ENCODE results near the gene ERN1. TPM values are rescaled to one million over a fixed set of nuclear protein-coding genes. Genes with fewer than 3 reads are reported as not detected.

ERN1 gene
- total RNA-seq, result 15.9 TPM

DNA sequence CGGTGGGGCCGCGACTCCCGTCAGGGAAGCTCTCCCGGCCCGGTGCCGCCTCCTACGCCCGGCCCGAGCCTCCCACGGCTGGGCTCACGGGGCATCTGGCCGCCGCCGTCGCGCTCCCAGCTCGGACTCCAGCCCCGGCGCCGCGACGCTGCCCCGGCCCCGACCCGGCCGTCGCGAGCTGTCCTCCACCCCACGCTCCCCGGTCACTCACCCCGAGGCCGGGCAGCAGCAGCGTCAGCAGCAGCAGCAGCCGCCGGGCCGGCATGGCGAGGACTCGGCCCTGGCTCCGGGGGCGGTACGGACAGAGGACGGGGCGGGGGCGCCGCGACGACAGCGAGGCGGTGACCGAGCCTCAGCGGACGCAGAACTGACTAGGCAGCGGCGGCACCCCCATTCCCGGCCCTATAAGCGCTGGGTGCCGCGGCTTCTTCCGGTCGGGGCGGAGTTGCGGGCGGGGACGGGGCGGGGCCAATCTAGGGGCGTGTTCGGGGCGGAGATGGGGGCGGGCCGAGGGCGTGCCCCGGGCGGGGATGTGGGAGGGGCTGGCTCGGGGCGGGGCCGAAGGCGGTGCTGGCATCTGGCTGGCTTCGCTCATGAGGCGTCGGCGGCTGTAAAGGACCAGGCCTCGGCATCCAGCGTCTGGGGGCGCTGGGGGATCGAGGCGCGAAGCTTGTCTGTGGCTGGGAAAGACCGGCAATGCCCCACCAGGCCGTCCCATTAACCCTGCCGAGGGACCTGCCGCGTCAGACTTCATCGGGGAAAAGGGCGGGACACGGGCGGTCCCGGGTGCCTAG is at the start of gene ERN1:
Gene ERN1, minus strand, starts transcription at position 380 of the 794 bp plus-strand sequence. Its CDS starts 115 bp downstream, at position 265.

DNA sequence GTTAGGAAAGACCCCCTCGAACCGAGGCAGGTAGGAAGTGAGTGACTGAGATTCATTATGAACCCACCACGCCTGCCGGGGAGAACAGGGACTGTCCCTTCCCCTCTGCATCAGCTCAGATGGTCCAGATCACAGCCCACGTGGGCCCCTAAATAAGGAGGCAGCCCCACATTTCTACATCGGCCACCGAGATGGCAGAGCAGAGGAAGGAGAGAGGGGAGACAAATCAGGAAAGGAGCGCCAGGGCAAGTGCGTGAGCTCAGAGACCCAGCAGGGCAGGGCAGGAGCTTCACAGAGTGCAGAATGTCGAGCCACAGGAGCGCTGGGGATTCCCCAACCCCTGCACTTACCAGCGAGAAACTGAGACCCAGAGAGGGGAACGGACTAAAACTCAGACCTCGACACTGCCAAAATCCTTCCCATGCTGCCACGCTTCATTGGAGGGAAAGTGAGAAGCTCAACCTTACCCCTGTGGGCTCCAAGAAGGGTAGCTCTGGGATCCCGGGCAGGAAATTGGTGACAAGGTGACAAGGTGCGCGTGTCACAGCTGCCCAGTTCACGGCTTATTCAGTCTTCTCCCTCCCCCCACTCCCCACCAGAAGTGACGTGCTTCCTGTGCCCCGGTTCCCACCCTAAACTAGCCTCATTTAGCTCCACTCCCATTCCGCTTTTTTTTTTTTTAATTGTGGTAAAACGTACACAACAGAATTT is 109.7 kb downstream of the ERN1 start, which contains the start of gene ICAM2:
Gene ICAM2, minus strand, starts transcription at position 578 of the 711 bp plus-strand sequence. CDS start 13,942 bp downstream, outside the sequence.

DNA sequence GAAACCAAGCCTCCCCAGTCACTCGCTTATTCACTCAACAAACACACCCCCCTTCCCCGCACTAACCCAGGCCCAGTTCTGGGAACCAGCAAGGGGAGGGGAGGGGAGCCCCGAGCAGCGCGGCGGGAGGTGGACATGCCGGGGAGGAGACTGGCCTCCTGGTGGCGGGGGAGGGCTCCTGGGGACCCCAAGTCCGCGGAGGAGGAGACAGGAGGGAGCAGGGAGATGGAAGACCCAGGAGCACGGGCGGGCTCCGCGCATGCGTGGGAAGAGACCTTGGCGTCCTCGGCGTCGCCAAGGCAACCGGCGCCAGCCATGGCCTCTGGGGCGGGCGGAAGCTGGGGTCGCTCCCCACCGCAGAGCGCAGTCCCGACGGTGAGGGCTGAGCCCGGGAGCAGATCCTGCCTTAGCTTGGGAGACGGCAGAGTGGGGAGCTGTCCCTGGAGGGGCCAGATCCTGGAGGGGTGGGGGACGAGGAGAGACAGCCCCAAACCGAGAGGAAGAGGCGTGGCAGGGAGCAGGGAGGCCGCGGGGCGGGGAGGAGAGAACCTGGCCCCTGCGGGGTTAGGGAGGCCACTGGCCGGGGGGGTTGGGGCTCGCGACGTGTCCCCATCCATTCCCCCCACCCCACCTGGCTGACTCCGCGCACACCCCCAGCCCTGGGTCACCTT is 131.8 kb downstream of the ERN1 start, which contains the start of gene PRR29:
Gene PRR29, plus strand, starts transcription at position 302 of the 671 bp plus-strand sequence. Its CDS starts 14 bp downstream, at position 316.

Small RNA genes lying within 50 kb of the gene (small RNA-seq; reads per million reads assigned to genes)
- 44,327 reads per million, percentile 100 among the genes with 10 or more reads in this experiment for gene SNORD104 (ENCODE audit: low replicate concordance)

Other genes starting within 250 kb of the ERN1 start
- not detected for gene GH2, start 248.2 kb downstream of the ERN1 start, total RNA-seq
- not detected for gene CSH1, start 233.6 kb downstream of the ERN1 start, total RNA-seq
- not detected for gene CSHL1, start 218.9 kb downstream of the ERN1 start, total RNA-seq
- gene GH1, start 211.3 kb downstream of the ERN1 start, total RNA-seq, result not detected
- gene CD79B, start 197.8 kb downstream of the ERN1 start, total RNA-seq, result 6.8 TPM
- gene SCN4A, start 157.2 kb downstream of the ERN1 start, total RNA-seq, result 17.4 TPM
- gene PRR29, start 131.8 kb downstream of the ERN1 start, total RNA-seq, result 0.99 TPM
- gene ICAM2, start 109.5 kb downstream of the ERN1 start, total RNA-seq, result 49.9 TPM
- 25.2 TPM for gene TEX2, start 133.1 kb upstream of the ERN1 start, total RNA-seq

Data from metanephros (tissue), 2 donors.